Globus pallidus (tissue), 1 donor: Measurements from ENCODE around the gene AP3S1.
A peak's percentile ranks its signal among the peaks of the same experiment; 100 is the strongest.
"Not testable (repeated sequence)": the region's sequence is repeated elsewhere in the genome, so short reads cannot be mapped to it uniquely, and the experiment has no call there.

Experiments used
- DNase-seq: peaks from one replicate; pipeline ENCODE4 v3.0.0-alpha.2; 2015; ENCODE audit warnings: low spot score

AP3S1 gene

GRCh38 chr5:115872447-115872846 lies 30.7 kb downstream of the AP3S1 start:
- DNase-seq = no peak

GRCh38 chr5:115873392-115873791 lies 31.7 kb downstream of the AP3S1 start:
- DNase-seq = no peak

- no peak for DNase-seq
Observed at GRCh38 chr5:115875447-115875846, 33.7 kb downstream of the AP3S1 start.

- DNase-seq = not testable (repeated sequence)
Observed at GRCh38 chr5:115877342-115877741, 35.6 kb downstream of the AP3S1 start.

GRCh38 chr5:115882434-115882833 lies 40.7 kb downstream of the AP3S1 start:
- DNase-seq = not testable (repeated sequence)

GRCh38 chr5:115884704-115885103 lies 43.0 kb downstream of the AP3S1 start:
- DNase-seq = no peak

GRCh38 chr5:115885208-115885607 lies 43.5 kb downstream of the AP3S1 start:
- DNase-seq = not testable (repeated sequence)

GRCh38 chr5:115888027-115888426 lies 46.3 kb downstream of the AP3S1 start:
- peak; percentile 3 for DNase-seq

- DNase-seq = no peak
Observed at GRCh38 chr5:115892021-115892420, 50.3 kb downstream of the AP3S1 start.

- no peak for DNase-seq
Observed at GRCh38 chr5:115894342-115894741, 52.6 kb downstream of the AP3S1 start.

GRCh38 chr5:115895821-115896220 lies 54.1 kb downstream of the AP3S1 start:
- no peak for DNase-seq

GRCh38 chr5:115898656-115899055 lies 56.9 kb downstream of the AP3S1 start:
- no peak for DNase-seq

- no peak for DNase-seq
Observed at GRCh38 chr5:115907177-115907576, 65.4 kb downstream of the AP3S1 start.

GRCh38 chr5:115913623-115914400 lies 72.1 kb downstream of the AP3S1 start:
- not testable (repeated sequence) for DNase-seq

GRCh38 chr5:115920171-115920725 lies 78.5 kb downstream of the AP3S1 start:
- no peak for DNase-seq

- not testable (repeated sequence) for DNase-seq
Observed at GRCh38 chr5:115928578-115929407, 87.1 kb downstream of the AP3S1 start.

- DNase-seq = not testable (repeated sequence)
Observed at GRCh38 chr5:115930171-115930570, 88.4 kb downstream of the AP3S1 start.

GRCh38 chr5:115930630-115931337 lies 89.0 kb downstream of the AP3S1 start:
- DNase-seq = no peak

GRCh38 chr5:115932991-115933390 lies 91.3 kb downstream of the AP3S1 start:
- DNase-seq = no peak

GRCh38 chr5:115934388-115934974 lies 92.7 kb downstream of the AP3S1 start:
- no peak for DNase-seq

- DNase-seq = no peak
Observed at GRCh38 chr5:115936031-115936430, 94.3 kb downstream of the AP3S1 start.

GRCh38 chr5:115939059-115939458 lies 97.3 kb downstream of the AP3S1 start:
- no peak for DNase-seq
